Measurements from ENCODE around the gene UBR4. TPM values are rescaled to one million over a fixed set of nuclear protein-coding genes. Genes with fewer than 3 reads are reported as not detected.

UBR4 gene
- polyA plus RNA-seq, 1 donor from 2014 or later: 49.7 TPM

DNA sequence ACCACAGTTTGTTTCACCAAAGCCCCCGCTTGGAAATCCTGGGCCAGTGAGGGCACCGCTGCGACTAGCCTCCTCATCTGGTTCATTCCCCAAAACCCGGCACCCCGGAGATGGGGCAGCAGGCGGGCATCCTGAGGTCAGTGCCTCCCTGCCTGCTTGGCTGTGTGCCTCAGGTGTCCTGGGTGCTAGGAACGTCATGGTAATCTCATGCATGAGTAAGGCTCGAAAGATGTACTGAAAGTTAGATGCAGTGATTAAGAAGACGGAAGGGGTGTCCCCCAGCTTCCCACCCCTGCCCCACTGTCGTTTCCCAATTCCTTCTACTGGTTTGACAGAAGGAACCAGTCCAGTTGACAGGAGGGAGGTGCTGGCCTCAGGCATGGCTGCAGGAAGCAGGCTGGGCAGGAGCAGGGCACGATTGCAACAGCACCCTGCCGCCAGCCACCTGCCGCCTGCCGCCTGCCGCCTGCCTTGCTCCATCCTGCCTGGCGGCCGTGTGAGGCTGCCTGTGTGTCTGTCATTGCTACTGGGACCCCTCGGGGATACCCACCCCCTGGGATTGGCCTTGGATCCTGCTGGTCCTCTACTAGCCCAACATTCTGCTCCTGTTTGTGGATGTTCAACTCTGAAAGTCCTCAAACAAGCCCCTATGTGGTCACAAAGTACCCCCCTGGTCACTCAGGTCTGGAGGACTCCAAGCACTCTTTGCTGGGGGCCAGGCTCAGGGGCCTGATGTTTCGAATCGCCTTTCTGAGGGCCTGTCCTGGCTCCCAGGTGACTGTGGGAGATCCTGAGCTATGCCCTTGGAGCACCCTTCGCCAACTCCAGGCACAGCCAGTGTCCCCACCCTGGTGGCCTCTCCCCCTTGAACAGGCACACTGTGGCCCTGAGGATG lies 180.6 kb downstream of the UBR4 start:
- Histone ChIP-seq H3K9me3 (ENCODE audit: low read length) (no peaks in the 10 kb centered on the region), H3K27ac (ENCODE audit: low read length) (no peak overlapping the region), H2AFZ (ENCODE audit: low read depth, low read length) (no peak overlapping the region), H4K20me1 (ENCODE audit: insufficient read depth) (no peaks in the 10 kb centered on the region), H3K27me3 (ENCODE audit: insufficient read depth, low read depth, low read length) (no peaks in the 10 kb centered on the region), H3K9ac (ENCODE audit: low read length) (no peak overlapping the region), H3K4me3 (ENCODE audit: low read length) (no peak overlapping the region), H3K36me3 (ENCODE audit: insufficient read depth, low read length) (no peaks in the 10 kb centered on the region), H3K4me2 (ENCODE audit: low read length) (no peak overlapping the region), H3K79me2 (replicated peaks; ENCODE audit: insufficient read depth, low read length) (no peaks in the 10 kb centered on the region), H3F3A (ENCODE audit: insufficient read depth, low read length, poor library complexity, severe bottlenecking) (no peaks in the 10 kb centered on the region), H3K9me2 (ENCODE audit: insufficient read depth, low read length) (no peaks in the 10 kb centered on the region)
- TF ChIP-seq SMC3 (conservative IDR thresholded peaks at IDR 0.05; ENCODE audit: poor library complexity) (no peak), EP300 (conservative IDR thresholded peaks at IDR 0.05; ENCODE audit: poor library complexity, severe bottlenecking) (no peak), TAF1 (IDR thresholded peaks at IDR 0.05; ENCODE audit: low read depth) (no peak), POLR2AphosphoS5 (IDR thresholded peaks at IDR 0.05) (no peak), RAD21 (conservative IDR thresholded peaks at IDR 0.05) (no peak), MXI1 (conservative IDR thresholded peaks at IDR 0.05; ENCODE audit: poor library complexity, severe bottlenecking) (no peak), EZH2 (IDR thresholded peaks at IDR 0.05; ENCODE audit: borderline replicate concordance, insufficient read depth, low read length, poor library complexity, severe bottlenecking) (no peak)
- TF ChIP-seq, protein P1, sequence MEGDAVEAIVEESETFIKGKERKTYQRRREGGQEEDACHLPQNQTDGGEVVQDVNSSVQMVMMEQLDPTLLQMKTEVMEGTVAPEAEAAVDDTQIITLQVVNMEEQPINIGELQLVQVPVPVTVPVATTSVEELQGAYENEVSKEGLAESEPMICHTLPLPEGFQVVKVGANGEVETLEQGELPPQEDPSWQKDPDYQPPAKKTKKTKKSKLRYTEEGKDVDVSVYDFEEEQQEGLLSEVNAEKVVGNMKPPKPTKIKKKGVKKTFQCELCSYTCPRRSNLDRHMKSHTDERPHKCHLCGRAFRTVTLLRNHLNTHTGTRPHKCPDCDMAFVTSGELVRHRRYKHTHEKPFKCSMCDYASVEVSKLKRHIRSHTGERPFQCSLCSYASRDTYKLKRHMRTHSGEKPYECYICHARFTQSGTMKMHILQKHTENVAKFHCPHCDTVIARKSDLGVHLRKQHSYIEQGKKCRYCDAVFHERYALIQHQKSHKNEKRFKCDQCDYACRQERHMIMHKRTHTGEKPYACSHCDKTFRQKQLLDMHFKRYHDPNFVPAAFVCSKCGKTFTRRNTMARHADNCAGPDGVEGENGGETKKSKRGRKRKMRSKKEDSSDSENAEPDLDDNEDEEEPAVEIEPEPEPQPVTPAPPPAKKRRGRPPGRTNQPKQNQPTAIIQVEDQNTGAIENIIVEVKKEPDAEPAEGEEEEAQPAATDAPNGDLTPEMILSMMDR (IDR thresholded peaks at IDR 0.05; ENCODE audit: poor library complexity, severe bottlenecking): no peak
- TF ChIP-seq, protein P2, sequence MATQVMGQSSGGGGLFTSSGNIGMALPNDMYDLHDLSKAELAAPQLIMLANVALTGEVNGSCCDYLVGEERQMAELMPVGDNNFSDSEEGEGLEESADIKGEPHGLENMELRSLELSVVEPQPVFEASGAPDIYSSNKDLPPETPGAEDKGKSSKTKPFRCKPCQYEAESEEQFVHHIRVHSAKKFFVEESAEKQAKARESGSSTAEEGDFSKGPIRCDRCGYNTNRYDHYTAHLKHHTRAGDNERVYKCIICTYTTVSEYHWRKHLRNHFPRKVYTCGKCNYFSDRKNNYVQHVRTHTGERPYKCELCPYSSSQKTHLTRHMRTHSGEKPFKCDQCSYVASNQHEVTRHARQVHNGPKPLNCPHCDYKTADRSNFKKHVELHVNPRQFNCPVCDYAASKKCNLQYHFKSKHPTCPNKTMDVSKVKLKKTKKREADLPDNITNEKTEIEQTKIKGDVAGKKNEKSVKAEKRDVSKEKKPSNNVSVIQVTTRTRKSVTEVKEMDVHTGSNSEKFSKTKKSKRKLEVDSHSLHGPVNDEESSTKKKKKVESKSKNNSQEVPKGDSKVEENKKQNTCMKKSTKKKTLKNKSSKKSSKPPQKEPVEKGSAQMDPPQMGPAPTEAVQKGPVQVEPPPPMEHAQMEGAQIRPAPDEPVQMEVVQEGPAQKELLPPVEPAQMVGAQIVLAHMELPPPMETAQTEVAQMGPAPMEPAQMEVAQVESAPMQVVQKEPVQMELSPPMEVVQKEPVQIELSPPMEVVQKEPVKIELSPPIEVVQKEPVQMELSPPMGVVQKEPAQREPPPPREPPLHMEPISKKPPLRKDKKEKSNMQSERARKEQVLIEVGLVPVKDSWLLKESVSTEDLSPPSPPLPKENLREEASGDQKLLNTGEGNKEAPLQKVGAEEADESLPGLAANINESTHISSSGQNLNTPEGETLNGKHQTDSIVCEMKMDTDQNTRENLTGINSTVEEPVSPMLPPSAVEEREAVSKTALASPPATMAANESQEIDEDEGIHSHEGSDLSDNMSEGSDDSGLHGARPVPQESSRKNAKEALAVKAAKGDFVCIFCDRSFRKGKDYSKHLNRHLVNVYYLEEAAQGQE (IDR thresholded peaks at IDR 0.05; ENCODE audit: borderline replicate concordance): no peak

DNA sequence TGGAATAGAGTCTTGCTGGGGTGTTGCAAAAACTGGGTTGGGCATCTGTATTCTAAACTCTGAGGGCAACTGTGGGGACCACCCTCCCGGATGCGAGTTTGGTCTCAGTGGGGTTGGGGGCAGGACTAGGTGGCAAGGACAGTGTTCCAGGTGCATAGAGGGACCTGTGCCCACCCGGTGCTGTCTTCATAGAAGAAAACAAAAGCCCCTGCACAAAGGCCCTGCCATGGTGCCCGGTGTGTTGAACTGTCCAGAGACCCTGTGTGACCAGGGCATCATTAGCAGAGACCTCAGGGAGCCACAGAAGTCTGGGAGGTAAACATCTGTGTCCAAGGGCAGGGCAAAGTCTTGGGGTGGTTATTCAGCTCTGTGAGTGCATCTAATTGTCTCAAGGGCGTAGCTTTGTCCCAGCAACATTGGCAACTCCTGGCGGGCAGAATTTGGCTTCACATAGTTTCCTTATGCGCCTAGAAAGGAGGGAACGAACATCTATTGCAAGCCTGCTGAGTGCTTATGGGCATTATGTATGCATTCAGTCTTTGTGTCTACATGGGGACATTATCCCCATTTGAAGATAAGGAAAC lies 181.4 kb downstream of the UBR4 start:
- H3K27me3 ChIP-seq (ENCODE audit: insufficient read depth, low read depth, low read length): no peaks in the 10 kb centered on the region
- H3F3A ChIP-seq (ENCODE audit: insufficient read depth, low read length, poor library complexity, severe bottlenecking): no peaks in the 10 kb centered on the region
- no peak overlapping the region for H2AFZ ChIP-seq (ENCODE audit: low read depth, low read length)
- TF ChIP-seq, protein P1 (IDR thresholded peaks at IDR 0.05; ENCODE audit: poor library complexity, severe bottlenecking): no peak
- TF ChIP-seq POLR2AphosphoS5 (IDR thresholded peaks at IDR 0.05): no peak
- TF ChIP-seq RAD21 (conservative IDR thresholded peaks at IDR 0.05): no peak
- TF ChIP-seq MXI1 (conservative IDR thresholded peaks at IDR 0.05; ENCODE audit: poor library complexity, severe bottlenecking): no peak
- no peak for TF ChIP-seq TAF1 (IDR thresholded peaks at IDR 0.05; ENCODE audit: low read depth)
- TF ChIP-seq EP300 (conservative IDR thresholded peaks at IDR 0.05; ENCODE audit: poor library complexity, severe bottlenecking): no peak
- no peak for TF ChIP-seq EZH2 (IDR thresholded peaks at IDR 0.05; ENCODE audit: borderline replicate concordance, insufficient read depth, low read length, poor library complexity, severe bottlenecking)
- TF ChIP-seq SMC3 (conservative IDR thresholded peaks at IDR 0.05; ENCODE audit: poor library complexity): no peak
- TF ChIP-seq, protein P2 (IDR thresholded peaks at IDR 0.05; ENCODE audit: borderline replicate concordance): no peak
- no peaks in the 10 kb centered on the region for H3K79me2 ChIP-seq (replicated peaks; ENCODE audit: insufficient read depth, low read length)
- no peak overlapping the region for H3K27ac ChIP-seq (ENCODE audit: low read length)
- H4K20me1 ChIP-seq (ENCODE audit: insufficient read depth): no peaks in the 10 kb centered on the region
- H3K4me3 ChIP-seq (ENCODE audit: low read length): no peak overlapping the region
- no peak overlapping the region for H3K4me2 ChIP-seq (ENCODE audit: low read length)
- H3K36me3 ChIP-seq (ENCODE audit: insufficient read depth, low read length): no peaks in the 10 kb centered on the region
- H3K9me2 ChIP-seq (ENCODE audit: insufficient read depth, low read length): no peaks in the 10 kb centered on the region
- H3K9me3 ChIP-seq (ENCODE audit: low read length): no peaks in the 10 kb centered on the region
- H3K9ac ChIP-seq (ENCODE audit: low read length): no peak overlapping the region
